HL-60 (cell line): ENCODE measurements around the gene RIPPLY2.

Experiments
- DNase-seq, 2 experiments: peaks; one replicate each; pipeline ENCODE4 v3.0.0-alpha.2; 2010 to 2020; ENCODE audit warnings: low read depth in 1 of 2, low spot score in 1 of 2
- H3K27ac ChIP-seq: fragments of 250-450 bp; sonication (Bioruptor Pico); replicated peaks from 2 replicates; pipeline ENCODE4 v1.5.1; 2020; ENCODE audit warnings: mild to moderate bottlenecking, moderate library complexity
- H3K27me3 ChIP-seq: fragments of 250-450 bp; sonication (Bioruptor Pico); 2 replicates; pipeline ENCODE4 v1.5.1; 2021; ENCODE audit warnings: mild to moderate bottlenecking, moderate library complexity; ENCODE audit not compliant: insufficient read depth, poor library complexity, severe bottlenecking
- H3K4me3 ChIP-seq: replicated peaks from 2 replicates; pipeline ENCODE4 v1.5.1; 2011; ENCODE audit warnings: mild to moderate bottlenecking, control low read depth, low read length; ENCODE audit not compliant: insufficient read depth
- GABPA ChIP-seq: IDR thresholded peaks from 2 replicates; pipeline ENCODE4 v1.6.1; 2012; ENCODE audit warnings: low read depth
- POLR2AphosphoS5 ChIP-seq: IDR thresholded peaks from 2 replicates; pipeline ENCODE4 v1.6.1; 2012; ENCODE audit warnings: low read depth
- SPI1 ChIP-seq: IDR thresholded peaks from 2 replicates; pipeline ENCODE4 v1.6.1; 2012; ENCODE audit warnings: low read depth, mild to moderate bottlenecking, borderline replicate concordance
- TF ChIP-seq, protein P1 (sequence below): IDR thresholded peaks from 2 replicates; pipeline ENCODE4 v1.6.1; 2012; ENCODE audit warnings: low read depth; ENCODE audit not compliant: insufficient replicate concordance
- TF ChIP-seq, protein P2 (sequence below): IDR thresholded peaks from one replicate; pipeline ENCODE4 v1.5.1; 2011; ENCODE audit warnings: low read length, control low read depth, inconsistent platforms; ENCODE audit not compliant: insufficient read depth

RIPPLY2 gene

DNA sequence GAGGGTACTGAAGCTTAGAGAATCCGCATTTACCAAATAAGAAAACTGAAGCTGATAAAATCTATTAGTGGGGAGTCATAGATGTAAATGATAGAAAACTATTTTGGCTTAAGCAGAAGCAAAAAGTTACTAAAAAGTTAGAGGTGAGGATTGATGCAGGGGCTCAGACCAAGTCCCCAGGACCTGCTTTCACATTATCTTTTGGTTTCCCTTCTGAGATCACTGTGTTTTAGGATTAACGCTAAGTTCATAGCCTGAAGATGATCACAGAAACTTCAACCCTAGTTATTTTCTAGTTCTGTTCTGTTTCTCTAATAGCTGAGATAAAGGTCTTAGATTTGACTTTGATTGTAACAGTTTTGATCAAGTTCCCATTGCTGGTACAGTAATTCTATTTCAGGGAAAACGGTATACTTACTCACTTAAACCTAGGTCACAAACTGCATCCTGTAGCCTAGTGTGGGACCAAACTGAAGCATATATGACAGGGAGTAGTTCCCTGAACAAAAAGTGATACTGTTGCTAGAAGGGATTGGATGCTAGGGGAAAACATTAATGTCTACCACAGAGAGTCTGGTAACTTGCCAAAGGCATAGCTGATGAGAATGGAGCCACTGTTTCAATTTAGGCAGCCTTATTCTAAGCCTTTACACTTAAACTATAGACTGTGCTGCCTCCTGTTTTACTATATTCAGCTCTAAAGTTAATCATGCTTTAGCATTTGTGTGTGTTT is 19.4 kb downstream of the RIPPLY2 start:
- no peak overlapping the region for H3K27ac ChIP-seq
- DNase-seq, result no peak
- TF ChIP-seq POLR2AphosphoS5 (no peak), SPI1 (no peak), GABPA (no peak)
- TF ChIP-seq, protein P1, sequence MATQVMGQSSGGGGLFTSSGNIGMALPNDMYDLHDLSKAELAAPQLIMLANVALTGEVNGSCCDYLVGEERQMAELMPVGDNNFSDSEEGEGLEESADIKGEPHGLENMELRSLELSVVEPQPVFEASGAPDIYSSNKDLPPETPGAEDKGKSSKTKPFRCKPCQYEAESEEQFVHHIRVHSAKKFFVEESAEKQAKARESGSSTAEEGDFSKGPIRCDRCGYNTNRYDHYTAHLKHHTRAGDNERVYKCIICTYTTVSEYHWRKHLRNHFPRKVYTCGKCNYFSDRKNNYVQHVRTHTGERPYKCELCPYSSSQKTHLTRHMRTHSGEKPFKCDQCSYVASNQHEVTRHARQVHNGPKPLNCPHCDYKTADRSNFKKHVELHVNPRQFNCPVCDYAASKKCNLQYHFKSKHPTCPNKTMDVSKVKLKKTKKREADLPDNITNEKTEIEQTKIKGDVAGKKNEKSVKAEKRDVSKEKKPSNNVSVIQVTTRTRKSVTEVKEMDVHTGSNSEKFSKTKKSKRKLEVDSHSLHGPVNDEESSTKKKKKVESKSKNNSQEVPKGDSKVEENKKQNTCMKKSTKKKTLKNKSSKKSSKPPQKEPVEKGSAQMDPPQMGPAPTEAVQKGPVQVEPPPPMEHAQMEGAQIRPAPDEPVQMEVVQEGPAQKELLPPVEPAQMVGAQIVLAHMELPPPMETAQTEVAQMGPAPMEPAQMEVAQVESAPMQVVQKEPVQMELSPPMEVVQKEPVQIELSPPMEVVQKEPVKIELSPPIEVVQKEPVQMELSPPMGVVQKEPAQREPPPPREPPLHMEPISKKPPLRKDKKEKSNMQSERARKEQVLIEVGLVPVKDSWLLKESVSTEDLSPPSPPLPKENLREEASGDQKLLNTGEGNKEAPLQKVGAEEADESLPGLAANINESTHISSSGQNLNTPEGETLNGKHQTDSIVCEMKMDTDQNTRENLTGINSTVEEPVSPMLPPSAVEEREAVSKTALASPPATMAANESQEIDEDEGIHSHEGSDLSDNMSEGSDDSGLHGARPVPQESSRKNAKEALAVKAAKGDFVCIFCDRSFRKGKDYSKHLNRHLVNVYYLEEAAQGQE, result no peak
- TF ChIP-seq, protein P2, sequence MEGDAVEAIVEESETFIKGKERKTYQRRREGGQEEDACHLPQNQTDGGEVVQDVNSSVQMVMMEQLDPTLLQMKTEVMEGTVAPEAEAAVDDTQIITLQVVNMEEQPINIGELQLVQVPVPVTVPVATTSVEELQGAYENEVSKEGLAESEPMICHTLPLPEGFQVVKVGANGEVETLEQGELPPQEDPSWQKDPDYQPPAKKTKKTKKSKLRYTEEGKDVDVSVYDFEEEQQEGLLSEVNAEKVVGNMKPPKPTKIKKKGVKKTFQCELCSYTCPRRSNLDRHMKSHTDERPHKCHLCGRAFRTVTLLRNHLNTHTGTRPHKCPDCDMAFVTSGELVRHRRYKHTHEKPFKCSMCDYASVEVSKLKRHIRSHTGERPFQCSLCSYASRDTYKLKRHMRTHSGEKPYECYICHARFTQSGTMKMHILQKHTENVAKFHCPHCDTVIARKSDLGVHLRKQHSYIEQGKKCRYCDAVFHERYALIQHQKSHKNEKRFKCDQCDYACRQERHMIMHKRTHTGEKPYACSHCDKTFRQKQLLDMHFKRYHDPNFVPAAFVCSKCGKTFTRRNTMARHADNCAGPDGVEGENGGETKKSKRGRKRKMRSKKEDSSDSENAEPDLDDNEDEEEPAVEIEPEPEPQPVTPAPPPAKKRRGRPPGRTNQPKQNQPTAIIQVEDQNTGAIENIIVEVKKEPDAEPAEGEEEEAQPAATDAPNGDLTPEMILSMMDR, result no peak
- no peaks in the 10 kb centered on the region for H3K27me3 ChIP-seq
- H3K4me3 ChIP-seq, result no peak overlapping the region

DNA sequence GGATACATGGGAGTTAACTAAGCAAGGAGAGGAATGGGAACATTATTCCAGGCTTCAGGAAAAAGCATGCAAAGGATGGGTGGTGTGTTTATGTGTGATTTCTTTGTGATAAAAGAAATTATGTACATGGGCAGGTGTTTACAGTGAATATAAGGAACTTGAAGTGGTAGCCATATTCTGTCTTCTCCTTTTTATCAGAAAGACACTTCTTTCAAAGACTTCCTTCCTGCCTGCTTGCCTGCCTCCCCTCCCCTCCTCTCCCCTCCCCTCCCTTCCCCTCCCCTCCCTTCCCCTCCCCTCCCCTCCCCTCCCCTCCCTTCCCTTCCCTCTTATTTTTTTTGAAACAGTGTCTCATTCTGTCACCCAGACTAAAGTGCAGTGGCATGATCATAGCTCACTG is 20.7 kb downstream of the RIPPLY2 start:
- DNase-seq, result no peak
- peak; percentile 59; the same call in 1 of the 2 replicates for TF ChIP-seq SPI1
- TF ChIP-seq, protein P1, result no peak
- peak overlapping the region; percentile 34; the same call in 1 of the 2 replicates for H3K27ac ChIP-seq
- no peaks in the 10 kb centered on the region for H3K27me3 ChIP-seq
- H3K4me3 ChIP-seq, result no peak overlapping the region

DNA sequence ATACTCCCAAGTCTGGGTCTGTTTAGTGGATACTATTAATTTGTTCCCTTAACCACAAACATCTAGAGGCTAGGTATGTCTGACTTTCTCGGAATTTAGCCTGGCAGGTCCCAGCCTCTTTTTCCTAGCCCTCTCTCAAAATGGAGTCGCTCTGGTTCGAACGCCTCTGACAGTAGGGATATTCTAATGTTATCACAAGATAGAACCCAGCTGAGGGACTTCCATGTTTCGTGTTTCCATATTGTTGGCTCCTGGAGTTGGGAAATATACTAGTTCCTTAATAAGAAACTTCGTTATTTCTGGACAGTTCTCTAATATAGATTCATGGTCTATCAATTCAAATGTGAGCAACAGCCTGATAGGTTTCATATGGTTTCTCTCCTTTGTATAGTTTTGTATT is 22.7 kb downstream of the RIPPLY2 start:
- no peaks in the 10 kb centered on the region for H3K27me3 ChIP-seq
- TF ChIP-seq POLR2AphosphoS5 (no peak), GABPA (no peak), SPI1 (no peak)
- TF ChIP-seq, protein P1, result no peak
- TF ChIP-seq, protein P2, result no peak
- H3K27ac ChIP-seq, result no peak overlapping the region
- H3K4me3 ChIP-seq, result no peak overlapping the region
- DNase-seq, result no peak
